Ishikawa (cell line): ENCODE data around the gene FAM131C.

Source experiments
- CEBPB ChIP-seq: IDR thresholded peaks from 2 replicates; pipeline ENCODE4 v1.6.1; 2012
- CREB1 ChIP-seq: IDR thresholded peaks from 2 replicates; pipeline ENCODE4 v1.6.1; 2012; ENCODE audit warnings: low read depth
- EGR1 ChIP-seq: IDR thresholded peaks from 2 replicates; pipeline ENCODE4 v1.6.1; 2012
- EP300 ChIP-seq: IDR thresholded peaks from 2 replicates; pipeline ENCODE4 v1.6.1; 2012; ENCODE audit warnings: borderline replicate concordance
- FOXM1 ChIP-seq: IDR thresholded peaks from 2 replicates; pipeline ENCODE4 v1.6.1; 2012; ENCODE audit warnings: low read depth, borderline replicate concordance
- MAX ChIP-seq: IDR thresholded peaks from 2 replicates; pipeline ENCODE4 v1.6.1; 2012
- NFIC ChIP-seq: IDR thresholded peaks from 2 replicates; pipeline ENCODE4 v1.6.1; 2012
- RAD21 ChIP-seq: IDR thresholded peaks from 2 replicates; pipeline ENCODE4 v1.6.1; 2012; ENCODE audit warnings: low read depth
- REST ChIP-seq: IDR thresholded peaks from 2 replicates; pipeline ENCODE4 v1.6.1; 2012; ENCODE audit warnings: low read depth, mild to moderate bottlenecking
- TAF1 ChIP-seq: IDR thresholded peaks from 2 replicates; pipeline ENCODE4 v1.6.1; 2012; ENCODE audit warnings: low read depth, mild to moderate bottlenecking
- TCF12 ChIP-seq: IDR thresholded peaks from 2 replicates; pipeline ENCODE4 v1.6.1; 2012; ENCODE audit warnings: low read depth
- TEAD4 ChIP-seq: IDR thresholded peaks from 2 replicates; pipeline ENCODE4 v1.6.1; 2012
- YY1 ChIP-seq: IDR thresholded peaks from 2 replicates; pipeline ENCODE4 v1.6.1; 2012; ENCODE audit warnings: low read depth
- ZBTB7A ChIP-seq: IDR thresholded peaks from 2 replicates; pipeline ENCODE4 v1.6.1; 2012; ENCODE audit warnings: low read depth
- TF ChIP-seq, protein P1 (sequence below): IDR thresholded peaks from 2 replicates; pipeline ENCODE4 v1.6.1; 2012

FAM131C gene

DNA sequence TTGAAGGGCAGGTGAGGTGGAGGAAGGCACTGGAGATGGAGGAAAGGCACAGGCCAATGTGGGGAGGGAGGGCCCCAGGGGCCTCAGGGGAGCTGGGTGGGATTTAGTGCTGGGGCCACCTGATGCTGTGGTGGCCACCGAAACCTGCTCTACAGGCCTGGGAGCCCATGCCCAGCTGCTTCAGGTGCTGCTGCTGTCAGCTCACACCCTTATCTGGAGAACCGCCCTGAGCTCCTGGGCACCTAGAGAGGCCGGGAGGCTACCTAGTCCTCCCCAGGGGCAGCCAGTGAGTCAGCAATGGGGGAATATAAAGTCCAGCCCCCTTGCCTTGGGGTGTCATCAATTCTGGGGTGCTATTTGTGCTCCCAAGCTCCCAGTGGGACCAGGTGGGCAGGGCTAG, 12.2 kb downstream of the FAM131C start:
- TF ChIP-seq FOXM1 (no peak), YY1 (no peak), NFIC (no peak), EGR1 (no peak), EP300 (no peak), MAX (no peak), TAF1 (no peak), ZBTB7A (no peak), REST (no peak), CEBPB (no peak)
- TF ChIP-seq, protein P1, sequence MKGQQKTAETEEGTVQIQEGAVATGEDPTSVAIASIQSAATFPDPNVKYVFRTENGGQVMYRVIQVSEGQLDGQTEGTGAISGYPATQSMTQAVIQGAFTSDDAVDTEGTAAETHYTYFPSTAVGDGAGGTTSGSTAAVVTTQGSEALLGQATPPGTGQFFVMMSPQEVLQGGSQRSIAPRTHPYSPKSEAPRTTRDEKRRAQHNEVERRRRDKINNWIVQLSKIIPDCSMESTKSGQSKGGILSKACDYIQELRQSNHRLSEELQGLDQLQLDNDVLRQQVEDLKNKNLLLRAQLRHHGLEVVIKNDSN: no peak

DNA sequence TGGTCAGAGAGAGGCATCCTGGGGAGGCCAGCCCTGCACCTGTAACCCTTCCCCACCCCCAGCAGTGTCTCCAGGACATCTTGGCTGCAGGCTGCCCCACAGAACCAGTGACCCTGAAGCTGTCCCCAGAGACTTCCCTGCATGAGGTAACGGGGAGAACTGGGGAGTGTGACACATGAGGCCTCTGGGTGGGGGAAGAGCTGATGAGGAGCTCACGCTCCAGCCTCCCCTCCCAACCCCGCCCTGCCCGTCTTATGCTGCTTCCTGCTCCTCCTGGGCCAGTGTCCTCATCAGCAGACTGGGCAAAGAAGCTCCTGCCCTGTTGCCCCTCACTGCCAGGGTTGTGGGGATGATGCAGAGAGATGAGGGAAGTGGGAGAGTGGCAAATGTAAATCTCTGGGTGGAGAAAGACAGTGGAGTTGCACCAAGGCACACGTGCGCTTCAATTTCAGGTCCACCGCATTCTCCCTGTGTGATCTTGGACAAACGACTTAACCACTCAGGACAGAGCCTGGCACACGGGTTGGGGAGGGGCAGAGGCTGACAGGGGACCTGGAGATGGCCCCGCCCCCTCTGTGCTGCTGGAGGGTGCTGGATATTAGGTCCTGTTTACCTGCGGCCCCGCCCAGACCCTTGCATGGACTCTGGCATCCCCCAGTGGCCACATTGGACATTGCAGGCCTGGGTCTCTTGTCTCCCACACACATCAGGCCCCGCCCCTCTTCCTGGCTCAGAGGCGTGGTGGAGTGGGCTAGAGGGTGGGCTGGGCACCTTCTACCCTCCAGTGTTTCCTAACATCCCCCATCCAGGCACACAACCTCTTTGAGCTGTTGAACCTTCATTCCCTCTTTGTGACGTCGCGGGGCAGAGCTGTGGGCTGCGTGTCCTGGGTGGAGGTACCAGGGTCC, 17.6 kb downstream of the FAM131C start:
- TF ChIP-seq TCF12 (no peak), REST (no peak), RAD21 (peak; percentile 85), EGR1 (no peak), NFIC (no peak), ZBTB7A (peak; percentile 56; the same call in 1 of the 2 replicates), TEAD4 (no peak), FOXM1 (no peak), MAX (no peak)
- TF ChIP-seq, protein P1: no peak

DNA sequence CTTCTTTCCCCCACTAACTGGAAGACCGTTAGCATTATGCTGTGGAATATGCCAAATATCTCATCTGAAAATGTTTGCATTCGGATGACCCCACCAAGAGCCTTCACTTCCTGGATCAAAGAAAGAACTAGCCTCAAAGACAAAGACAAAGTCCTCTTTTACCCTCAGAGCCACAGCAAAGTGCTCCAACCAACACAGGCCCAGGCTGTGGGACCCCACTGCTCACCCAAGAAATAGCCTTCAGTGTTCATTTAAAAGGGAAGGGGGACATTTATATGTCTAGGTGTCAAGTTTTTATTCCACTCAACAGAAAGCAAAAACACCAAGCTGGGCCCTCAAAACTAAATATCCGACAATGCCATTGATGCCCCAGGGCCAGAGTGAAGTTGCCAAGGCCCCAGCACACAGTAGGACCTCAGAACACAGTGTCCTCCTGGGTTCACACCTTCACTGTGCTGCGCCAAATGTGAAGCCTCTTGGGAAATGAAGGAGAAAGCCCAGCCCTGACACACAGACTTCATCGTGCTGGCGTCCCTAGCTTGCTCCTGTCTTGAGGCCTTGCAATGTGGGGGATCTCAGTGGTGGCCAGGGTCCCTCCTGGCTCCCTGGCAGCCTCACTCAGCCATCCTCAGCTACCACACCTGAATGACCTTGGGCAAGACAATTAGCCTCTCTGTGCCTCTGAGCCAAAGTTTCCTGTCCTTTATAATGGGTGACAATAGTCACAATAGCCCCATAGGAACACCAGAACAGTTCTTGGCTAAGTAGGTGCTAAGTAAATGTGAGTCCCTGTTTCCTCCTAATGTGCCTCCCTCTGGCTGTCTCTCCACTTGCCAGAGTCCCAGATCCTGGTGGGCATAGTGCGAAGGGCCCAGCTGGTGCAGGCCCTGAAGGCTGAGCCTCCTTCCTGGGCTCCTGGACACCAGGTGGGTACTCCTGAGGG, 18.6 kb downstream of the FAM131C start:
- TF ChIP-seq ZBTB7A: no peak
- no peak for TF ChIP-seq YY1
- no peak for TF ChIP-seq RAD21
- TF ChIP-seq TEAD4: no peak
- no peak for TF ChIP-seq REST
- no peak for TF ChIP-seq CEBPB
- TF ChIP-seq TAF1: no peak

GRCh38 chr1:16053781-16054502, 19.5 kb downstream of the FAM131C start:
- TF ChIP-seq ZBTB7A (no peak), REST (no peak), EGR1 (no peak), YY1 (no peak), RAD21 (no peak), FOXM1 (no peak), MAX (no peak), CEBPB (no peak), CREB1 (no peak), TCF12 (no peak), NFIC (no peak), TAF1 (no peak), EP300 (no peak), TEAD4 (no peak)
- TF ChIP-seq, protein P1: no peak
